HEK293T (cell line): ENCODE results near the gene CDV3.

ENCODE experiments used
- CTCF ChIA-PET: fragments of 350-600 bp; formaldehyde crosslinking; extraction: SDS; loops from one replicate; lab custom pipeline; 2021; ENCODE audit warnings: antibody characterized with exemption, inconsistent platforms; lab: Yijun Ruan, JAX
- POLR2A ChIA-PET: fragments of 350-600 bp; formaldehyde crosslinking; extraction: SDS; loops from one replicate; lab custom pipeline; 2020; ENCODE audit warnings: antibody characterized with exemption, inconsistent platforms; lab: Yijun Ruan, JAX
- DNase-seq: peaks from one replicate; pipeline ENCODE4 v3.0.0; 2012; ENCODE audit warnings: mixed read lengths; ENCODE audit errors: extremely low spot score
- ARNT ChIP-seq: fragments of 450-650 bp; IDR thresholded peaks from 2 replicates; pipeline ENCODE4 v1.6.1; 2017; ENCODE audit warnings: mild to moderate bottlenecking
- BHLHE40 ChIP-seq: fragments of 450-650 bp; IDR thresholded peaks from 2 replicates; pipeline ENCODE4 v1.6.1; 2016; ENCODE audit warnings: mild to moderate bottlenecking, moderate library complexity, borderline replicate concordance
- CTBP1 ChIP-seq: fragments of 450-650 bp; IDR thresholded peaks from 2 replicates; pipeline ENCODE4 v1.6.1; 2016; ENCODE audit warnings: borderline replicate concordance
- ELF4 ChIP-seq: fragments of 450-650 bp; IDR thresholded peaks from 2 replicates; pipeline ENCODE4 v1.6.1; 2017; ENCODE audit warnings: antibody characterized with exemption
- FOXA1 ChIP-seq: fragments of 450-650 bp; IDR thresholded peaks from 2 replicates; pipeline ENCODE4 v1.6.1; 2016; ENCODE audit warnings: mild to moderate bottlenecking
- FOXK2 ChIP-seq: fragments of 450-650 bp; IDR thresholded peaks from 2 replicates; pipeline ENCODE4 v1.6.1; 2016; ENCODE audit warnings: mild to moderate bottlenecking
- FOXM1 ChIP-seq: fragments of 450-650 bp; IDR thresholded peaks from 2 replicates; pipeline ENCODE4 v1.6.1; 2017; ENCODE audit warnings: mild to moderate bottlenecking, borderline replicate concordance
- HDGF ChIP-seq: fragments of 450-650 bp; IDR thresholded peaks from 2 replicates; pipeline ENCODE4 v1.6.1; 2017; ENCODE audit warnings: antibody characterized with exemption, borderline replicate concordance
- L3MBTL2 ChIP-seq: fragments of 450-650 bp; conservative IDR thresholded peaks from 2 replicates; pipeline ENCODE4 v1.6.1; 2016; ENCODE audit warnings: mild to moderate bottlenecking
- LEF1 ChIP-seq: fragments of 450-650 bp; IDR thresholded peaks from 2 replicates; pipeline ENCODE4 v1.6.1; 2017; ENCODE audit warnings: mild to moderate bottlenecking, borderline replicate concordance
- NFRKB ChIP-seq: fragments of 450-650 bp; IDR thresholded peaks from 2 replicates; pipeline ENCODE4 v1.6.1; 2016; ENCODE audit warnings: mild to moderate bottlenecking, moderate library complexity
- PKNOX1 ChIP-seq: fragments of 450-650 bp; IDR thresholded peaks from 2 replicates; pipeline ENCODE4 v1.6.1; 2016
- SP1 ChIP-seq: fragments of 450-650 bp; IDR thresholded peaks from 2 replicates; pipeline ENCODE4 v1.6.1; 2017
- SUZ12 ChIP-seq: fragments of 450-650 bp; IDR thresholded peaks from 2 replicates; pipeline ENCODE4 v1.6.1; 2016; ENCODE audit warnings: mild to moderate bottlenecking
- TARDBP ChIP-seq: fragments of 450-650 bp; IDR thresholded peaks from 2 replicates; pipeline ENCODE4 v1.6.1; 2016
- ZNF384 ChIP-seq: fragments of 450-650 bp; IDR thresholded peaks from 2 replicates; pipeline ENCODE4 v1.6.1; 2016

The CDV3 gene

GRCh38 chr3:133572158-133573053, 1.1 kb upstream of the CDV3 start:
- CTCF ChIA-PET, result interaction anchor here (0.6 kb wide), 1 partner anchor 320 kb away, joined by 9 read pairs; no protein-coding TSS in a partner anchor
- TF ChIP-seq PKNOX1, result no peak
- TF ChIP-seq SUZ12, result no peak
- no peak for TF ChIP-seq ELF4
- TF ChIP-seq HDGF, result no peak
- TF ChIP-seq SP1, result no peak
- no peak for TF ChIP-seq ARNT
- no peak for TF ChIP-seq FOXM1
- TF ChIP-seq ZNF384, result no peak
- TF ChIP-seq FOXK2, result no peak
- no peak for TF ChIP-seq CTBP1
- no peak for TF ChIP-seq TARDBP
- TF ChIP-seq NFRKB, result no peak
- TF ChIP-seq L3MBTL2, result no peak
- no peak for TF ChIP-seq LEF1
- TF ChIP-seq BHLHE40, result no peak
- no peak for TF ChIP-seq FOXA1
- POLR2A ChIA-PET, result interaction anchor here (0.6 to 3.2 kb wide), 13 partner anchors 8 to 124 kb away, joined by 3 to 16 read pairs (median 3); no protein-coding TSS in a partner anchor
- DNase-seq, result no peak

- peak; percentile 93 for DNase-seq
- CTCF ChIA-PET, result no interaction called here
- POLR2A ChIA-PET, result interaction anchor here (0.6 to 3.2 kb wide), 14 partner anchors 9 to 124 kb away, joined by 3 to 16 read pairs (median 3); no protein-coding TSS in a partner anchor
- TF ChIP-seq FOXM1 (no peak), L3MBTL2 (peak; percentile 59), ZNF384 (no peak), BHLHE40 (no peak), HDGF (no peak), LEF1 (no peak), ELF4 (no peak), TARDBP (no peak), ARNT (no peak), FOXK2 (no peak), SP1 (no peak), SUZ12 (no peak), PKNOX1 (peak; percentile 94), CTBP1 (no peak)
Measured at GRCh38 chr3:133573054-133573628, 345 bp upstream of the CDV3 start.

- CTCF ChIA-PET, result interaction anchor here (0.6 kb wide), 1 partner anchor 151 kb away, joined by 3 read pairs; no protein-coding TSS in a partner anchor
- TF ChIP-seq HDGF, result no peak
- TF ChIP-seq SP1, result no peak
- no peak for TF ChIP-seq NFRKB
- no peak for TF ChIP-seq ZNF384
- TF ChIP-seq FOXM1, result no peak
- TF ChIP-seq L3MBTL2, result no peak
- TF ChIP-seq PKNOX1, result no peak
- no peak for TF ChIP-seq ELF4
- POLR2A ChIA-PET, result interaction anchor here (0.6 to 3.2 kb wide), 7 partner anchors 10 to 625 kb away, joined by 3 to 16 read pairs (median 3); no protein-coding TSS in a partner anchor
- DNase-seq, result peak; percentile 48
Measured at GRCh38 chr3:133574260-133574881, 885 bp downstream of the CDV3 start.

GRCh38 chr3:133575086-133575485, 1.6 kb downstream of the CDV3 start:
- DNase-seq, result no peak
- POLR2A ChIA-PET, result interaction anchor here (0.6 to 0.9 kb wide), 3 partner anchors 10 to 119 kb away, joined by 3 read pairs; no protein-coding TSS in a partner anchor
- CTCF ChIA-PET, result no interaction called here
- TF ChIP-seq CTBP1 (no peak), FOXK2 (no peak), BHLHE40 (no peak), NFRKB (no peak), L3MBTL2 (no peak), ELF4 (no peak), SUZ12 (no peak), SP1 (no peak), ARNT (no peak), LEF1 (no peak), ZNF384 (no peak), FOXA1 (no peak), TARDBP (no peak), HDGF (no peak), PKNOX1 (no peak), FOXM1 (no peak)
